Thoracic aorta (tissue), 2 donors: Measurements from ENCODE around the gene TRMT61A. TPM values are rescaled to one million over a fixed set of nuclear protein-coding genes. Genes with fewer than 3 reads are reported as not detected.

ENCODE experiments used
- ATAC-seq: fragments of 150-250 bp; one replicate; pipeline ENCODE4 v1.8.0; 2017; ENCODE audit warnings: low read depth; ENCODE audit not compliant: insufficient number of reproducible peaks, low FRiP score
- DNase-seq: peaks from one replicate; pipeline ENCODE4 v3.0.0-alpha.2; 2020; ENCODE audit warnings: low spot score
- H3K27ac ChIP-seq, 2 donors: fragments of 200-600 bp; sonication (generic); 1 replicate in 1 of 2; 2 replicates in 1 of 2; pipeline ENCODE4 v1.5.1; 2016; ENCODE audit warnings: mild to moderate bottlenecking in 2 of 2, moderate library complexity in 2 of 2
- H3K27me3 ChIP-seq: fragments of 200-600 bp; sonication (generic); replicated peaks from 2 replicates; pipeline ENCODE4 v1.6.0; 2016; ENCODE audit warnings: mild to moderate bottlenecking; ENCODE audit not compliant: insufficient read depth
- H3K36me3 ChIP-seq: fragments of 200-600 bp; sonication (generic); one replicate; pipeline ENCODE4 v1.5.1; 2016
- H3K4me1 ChIP-seq, 2 donors: fragments of 200-600 bp; sonication (generic); 1 replicate in 1 of 2; 2 replicates in 1 of 2; pipeline versions ENCODE4 v1.5.1 to v1.6.0; 2016; ENCODE audit warnings: low read depth in 2 of 2, mild to moderate bottlenecking in 1 of 2; ENCODE audit not compliant: control insufficient read depth in 1 of 2
- H3K4me3 ChIP-seq: fragments of 200-600 bp; sonication (generic); 2 replicates; pipeline ENCODE4 v1.5.1; 2016; ENCODE audit warnings: mild to moderate bottlenecking
- H3K9me3 ChIP-seq: fragments of 200-600 bp; sonication (generic); 2 replicates; pipeline ENCODE4 v1.5.1; 2016
- total RNA-seq, 2 donors: library from RNA; depleted of rRNA; stranded (reverse); fragments of >200 nt; gene quantifications; one replicate each; pipeline versions ENCODE4 v1.1.0 to v1.2.3, GENCODE V29; 2016
- TF ChIP-seq, protein P1 (sequence below): fragments of 200-600 bp; sonication (generic); IDR thresholded peaks from one replicate; pipeline ENCODE4 v1.5.1; 2019; ENCODE audit warnings: antibody characterized with exemption

TRMT61A gene
- total RNA-seq, 2 donors from 2014 or later: 18.6 to 18.8 TPM

DNA sequence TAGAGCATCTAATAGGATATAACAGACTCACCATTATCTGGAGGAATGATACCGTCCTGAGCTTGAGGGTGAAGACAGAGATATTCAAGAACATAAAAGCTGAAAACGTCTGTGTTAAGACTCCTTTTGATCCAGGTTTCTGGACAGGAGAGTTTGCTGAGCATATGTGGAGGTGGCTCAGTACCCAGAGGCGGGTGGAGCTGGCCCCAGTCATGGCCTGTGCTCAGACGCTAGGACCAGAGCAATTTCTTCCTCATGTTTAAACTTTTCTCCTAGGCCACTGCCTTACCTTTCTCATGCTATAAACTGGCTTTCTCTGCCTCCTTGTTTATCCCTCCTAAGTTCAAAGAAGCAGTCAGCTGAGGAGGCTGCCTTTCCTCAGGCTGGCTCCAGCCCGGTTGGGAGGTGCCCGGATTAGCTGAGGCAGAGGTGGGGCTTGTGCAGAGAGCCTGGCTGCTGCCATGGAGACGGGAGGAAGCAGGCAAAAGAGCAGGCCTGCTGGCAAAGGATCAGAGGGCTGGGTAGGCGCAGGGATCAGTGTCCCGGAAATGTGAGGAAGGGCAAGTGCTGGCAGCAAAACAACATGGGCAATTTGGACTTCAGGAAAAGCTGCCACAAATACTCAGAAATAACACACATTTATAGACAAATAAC lies 47.5 kb downstream of the TRMT61A start:
- Histone ChIP-seq H3K4me3 (no peak overlapping the region), H3K27ac (peak overlapping the region; percentile 39 to 55), H3K9me3 (no peaks in the 10 kb centered on the region), H3K4me1 (peaks cover 5 to 16% of the 10 kb centered on the region in 2 donors), H3K27me3 (no peaks in the 10 kb centered on the region), H3K36me3 (peaks cover 26% of the 10 kb centered on the region)
- TF ChIP-seq, protein P1, sequence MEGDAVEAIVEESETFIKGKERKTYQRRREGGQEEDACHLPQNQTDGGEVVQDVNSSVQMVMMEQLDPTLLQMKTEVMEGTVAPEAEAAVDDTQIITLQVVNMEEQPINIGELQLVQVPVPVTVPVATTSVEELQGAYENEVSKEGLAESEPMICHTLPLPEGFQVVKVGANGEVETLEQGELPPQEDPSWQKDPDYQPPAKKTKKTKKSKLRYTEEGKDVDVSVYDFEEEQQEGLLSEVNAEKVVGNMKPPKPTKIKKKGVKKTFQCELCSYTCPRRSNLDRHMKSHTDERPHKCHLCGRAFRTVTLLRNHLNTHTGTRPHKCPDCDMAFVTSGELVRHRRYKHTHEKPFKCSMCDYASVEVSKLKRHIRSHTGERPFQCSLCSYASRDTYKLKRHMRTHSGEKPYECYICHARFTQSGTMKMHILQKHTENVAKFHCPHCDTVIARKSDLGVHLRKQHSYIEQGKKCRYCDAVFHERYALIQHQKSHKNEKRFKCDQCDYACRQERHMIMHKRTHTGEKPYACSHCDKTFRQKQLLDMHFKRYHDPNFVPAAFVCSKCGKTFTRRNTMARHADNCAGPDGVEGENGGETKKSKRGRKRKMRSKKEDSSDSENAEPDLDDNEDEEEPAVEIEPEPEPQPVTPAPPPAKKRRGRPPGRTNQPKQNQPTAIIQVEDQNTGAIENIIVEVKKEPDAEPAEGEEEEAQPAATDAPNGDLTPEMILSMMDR: no peak
- peak; percentile 78 for DNase-seq
- peak; percentile 64 for ATAC-seq

DNA sequence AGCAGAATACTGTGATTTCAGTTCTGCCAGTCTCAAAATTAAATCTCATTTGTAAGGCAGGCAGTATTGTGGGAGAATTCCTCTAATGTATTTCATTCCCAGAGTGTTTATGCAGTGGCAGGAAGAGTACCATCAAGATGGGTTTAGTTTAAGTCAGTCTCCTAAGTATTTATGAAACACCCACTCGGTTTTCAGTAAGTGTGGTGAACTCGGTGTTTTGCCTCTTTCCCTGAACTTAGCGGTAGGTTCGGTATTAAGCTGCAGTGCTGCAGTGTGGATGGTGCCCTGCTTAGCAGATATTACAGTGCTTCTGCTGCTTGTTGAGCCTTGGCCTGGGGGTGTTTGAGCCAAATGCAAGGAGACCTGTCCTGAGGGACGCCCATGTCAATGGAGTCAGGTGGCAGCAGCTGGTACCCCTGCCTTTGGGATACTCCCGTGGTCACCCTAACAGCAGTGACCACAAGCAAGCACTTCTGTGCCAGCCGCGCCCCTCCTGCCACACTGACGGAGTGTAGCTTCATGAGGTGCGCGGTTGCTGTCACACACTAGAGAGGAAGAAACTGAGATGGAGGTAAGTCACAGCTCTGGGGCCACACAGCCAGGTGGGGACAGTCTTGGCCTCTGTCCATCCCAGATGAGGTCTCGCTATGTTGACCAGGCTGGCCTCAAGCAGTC lies 49.5 kb downstream of the TRMT61A start:
- TF ChIP-seq, protein P1: no peak
- DNase-seq: no peak
- Histone ChIP-seq H3K4me3 (no peak overlapping the region), H3K27ac (no peak overlapping the region), H3K9me3 (no peaks in the 10 kb centered on the region), H3K36me3 (peaks cover 20% of the 10 kb centered on the region), H3K27me3 (no peaks in the 10 kb centered on the region), H3K4me1 (peaks cover 5 to 16% of the 10 kb centered on the region in 2 donors)
- ATAC-seq: no peak

DNA sequence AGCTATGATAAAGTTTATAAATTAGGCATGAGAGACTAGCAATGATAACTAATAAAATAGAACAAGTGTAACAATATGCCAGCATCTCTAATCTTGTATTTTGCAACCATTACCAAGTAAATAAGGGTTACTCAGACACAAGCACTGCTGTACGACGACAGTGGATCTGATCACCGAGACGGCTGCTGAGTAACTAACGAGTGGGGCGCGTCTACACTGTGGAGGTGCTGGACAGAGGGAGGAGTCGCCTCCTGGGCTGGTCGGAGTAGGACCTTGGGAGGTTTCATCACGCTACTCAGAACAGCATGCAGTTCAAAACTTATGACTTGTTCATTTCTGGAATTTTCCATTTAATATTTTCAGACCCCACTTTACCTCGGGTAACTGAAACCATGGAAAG lies 52.2 kb downstream of the TRMT61A start:
- peaks cover 5 to 11% of the 10 kb centered on the region in 2 donors for H3K4me1 ChIP-seq
- ATAC-seq: no peak

GRCh38 chr14:103581954-103582703 lies 53.1 kb downstream of the TRMT61A start:
- H3K4me3 ChIP-seq: no peak overlapping the region
- TF ChIP-seq, protein P1: no peak
- peaks cover 13% of the 10 kb centered on the region for H3K36me3 ChIP-seq
- ATAC-seq (no peak), DNase-seq (no peak)
- no peaks in the 10 kb centered on the region for H3K27me3 ChIP-seq
- no peak overlapping the region for H3K27ac ChIP-seq
- peaks cover 0 to 2% of the 10 kb centered on the region in 2 donors for H3K4me1 ChIP-seq
- no peaks in the 10 kb centered on the region for H3K9me3 ChIP-seq

More for the DNA sequence above, 52.2 kb downstream of the TRMT61A start:
- H3K27ac ChIP-seq: no peak overlapping the region
- DNase-seq: no peak
- H3K9me3 ChIP-seq: no peaks in the 10 kb centered on the region
- no peak overlapping the region for H3K4me3 ChIP-seq
- TF ChIP-seq, protein P1: no peak
- no peaks in the 10 kb centered on the region for H3K27me3 ChIP-seq
- H3K36me3 ChIP-seq: peaks cover 13% of the 10 kb centered on the region

GRCh38 chr14:103584326-103584915 lies 55.4 kb downstream of the TRMT61A start:
- no peak overlapping the region for H3K27ac ChIP-seq
- DNase-seq (no peak), ATAC-seq (no peak)
- H3K36me3 ChIP-seq: peaks cover 7% of the 10 kb centered on the region
- TF ChIP-seq, protein P1: no peak
- H3K9me3 ChIP-seq: no peaks in the 10 kb centered on the region
- no peaks in the 10 kb centered on the region for H3K27me3 ChIP-seq
- H3K4me1 ChIP-seq: no peaks in the 10 kb centered on the region
- no peak overlapping the region for H3K4me3 ChIP-seq
